Glutamatergic neuron (in vitro differentiated cells): ENCODE data around the gene STAT4. TPM values are rescaled to one million over a fixed set of nuclear protein-coding genes. Genes with fewer than 3 reads are reported as not detected.

ENCODE experiments used
- DNase-seq: peaks from one replicate; pipeline ENCODE4 v3.0.0; 2022
- H3K27ac Mint-ChIP-seq: one replicate; pipeline ENCODE4 v1.8.0; 2020; ENCODE audit warnings: mild to moderate bottlenecking, mixed read lengths, inconsistent platforms; ENCODE audit not compliant: unreplicated experiment
- H3K27me3 Mint-ChIP-seq: one replicate; pipeline ENCODE4 v1.8.0; 2020; ENCODE audit warnings: mild to moderate bottlenecking, moderate library complexity, mixed read lengths, inconsistent platforms; ENCODE audit not compliant: unreplicated experiment
- H3K36me3 Mint-ChIP-seq: one replicate; pipeline ENCODE4 v1.8.0; 2020; ENCODE audit warnings: mild to moderate bottlenecking, mixed read lengths, inconsistent platforms; ENCODE audit not compliant: unreplicated experiment
- H3K4me1 Mint-ChIP-seq: one replicate; pipeline ENCODE4 v1.8.0; 2020; ENCODE audit warnings: mild to moderate bottlenecking, low read depth, mixed read lengths, inconsistent platforms; ENCODE audit not compliant: unreplicated experiment
- H3K4me3 Mint-ChIP-seq: one replicate; pipeline ENCODE4 v1.8.0; 2020; ENCODE audit warnings: mild to moderate bottlenecking, mixed read lengths, inconsistent platforms; ENCODE audit not compliant: unreplicated experiment
- H3K9me3 Mint-ChIP-seq: one replicate; pipeline ENCODE4 v1.8.0; 2020; ENCODE audit warnings: mild to moderate bottlenecking, moderate library complexity, mixed read lengths, inconsistent platforms; ENCODE audit not compliant: unreplicated experiment
- total RNA-seq: library from RNA; stranded (reverse); fragmentation: NEBNext Ultra II Directional; extraction: Animal tissue kit (Norgen Biotek cat#: 25700); gene quantifications from one replicate; pipeline ENCODE4 v1.2.1, GENCODE V29; 2021; ENCODE audit not compliant: unreplicated experiment
- TF ChIP-seq, protein P1 (sequence below): fragments of 200-600 bp; sonication (generic); IDR thresholded peaks from one replicate; pipeline ENCODE4 v1.5.0; 2021; ENCODE audit not compliant: partially characterized antibody, unreplicated experiment

Gene STAT4
- total RNA-seq, 1 donor from 2014 or later: 0.74 TPM

DNA sequence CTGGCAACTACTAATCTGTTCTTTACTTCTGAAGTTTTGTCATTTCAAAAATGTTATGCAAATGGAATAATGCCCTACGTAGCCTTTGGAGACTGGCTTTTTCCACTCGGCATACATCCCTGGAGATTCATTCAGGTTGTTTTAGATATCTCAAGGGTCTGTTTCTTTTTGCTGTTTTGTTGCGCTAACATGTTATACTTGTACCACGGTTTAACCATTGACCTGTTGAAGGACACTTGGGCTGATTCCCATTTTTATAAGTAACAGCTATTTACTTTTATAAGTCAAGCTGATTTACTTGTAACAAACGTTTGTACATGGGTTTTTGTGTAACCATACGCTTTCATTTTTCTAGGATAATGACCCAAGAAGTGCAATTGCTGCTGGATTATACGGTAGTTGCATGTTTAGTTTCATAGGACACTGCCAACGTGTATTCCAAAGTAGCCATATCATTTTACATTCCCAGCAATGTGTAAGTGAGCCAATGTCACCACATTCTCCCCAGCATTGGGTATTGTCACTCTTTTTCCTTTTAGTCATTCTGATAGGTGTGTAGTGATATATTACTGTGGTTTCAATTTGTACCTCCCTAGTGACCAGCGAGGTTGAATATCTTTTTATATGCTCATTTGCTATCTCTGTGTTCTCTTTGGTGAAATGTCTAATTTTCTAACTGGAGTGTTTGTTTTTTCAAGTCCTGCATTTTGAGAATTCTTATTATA lies 36.5 kb upstream of the STAT4 start:
- TF ChIP-seq, protein P1, sequence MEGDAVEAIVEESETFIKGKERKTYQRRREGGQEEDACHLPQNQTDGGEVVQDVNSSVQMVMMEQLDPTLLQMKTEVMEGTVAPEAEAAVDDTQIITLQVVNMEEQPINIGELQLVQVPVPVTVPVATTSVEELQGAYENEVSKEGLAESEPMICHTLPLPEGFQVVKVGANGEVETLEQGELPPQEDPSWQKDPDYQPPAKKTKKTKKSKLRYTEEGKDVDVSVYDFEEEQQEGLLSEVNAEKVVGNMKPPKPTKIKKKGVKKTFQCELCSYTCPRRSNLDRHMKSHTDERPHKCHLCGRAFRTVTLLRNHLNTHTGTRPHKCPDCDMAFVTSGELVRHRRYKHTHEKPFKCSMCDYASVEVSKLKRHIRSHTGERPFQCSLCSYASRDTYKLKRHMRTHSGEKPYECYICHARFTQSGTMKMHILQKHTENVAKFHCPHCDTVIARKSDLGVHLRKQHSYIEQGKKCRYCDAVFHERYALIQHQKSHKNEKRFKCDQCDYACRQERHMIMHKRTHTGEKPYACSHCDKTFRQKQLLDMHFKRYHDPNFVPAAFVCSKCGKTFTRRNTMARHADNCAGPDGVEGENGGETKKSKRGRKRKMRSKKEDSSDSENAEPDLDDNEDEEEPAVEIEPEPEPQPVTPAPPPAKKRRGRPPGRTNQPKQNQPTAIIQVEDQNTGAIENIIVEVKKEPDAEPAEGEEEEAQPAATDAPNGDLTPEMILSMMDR: no peak
- H3K36me3 Mint-ChIP-seq: no peaks in the 10 kb centered on the region
- H3K4me3 Mint-ChIP-seq: no peak overlapping the region
- H3K4me1 Mint-ChIP-seq: peaks cover 1% of the 10 kb centered on the region
- peaks cover 1% of the 10 kb centered on the region for H3K27me3 Mint-ChIP-seq
- H3K9me3 Mint-ChIP-seq: peaks cover 2% of the 10 kb centered on the region
- no peak overlapping the region for H3K27ac Mint-ChIP-seq
- DNase-seq: no peak

DNA sequence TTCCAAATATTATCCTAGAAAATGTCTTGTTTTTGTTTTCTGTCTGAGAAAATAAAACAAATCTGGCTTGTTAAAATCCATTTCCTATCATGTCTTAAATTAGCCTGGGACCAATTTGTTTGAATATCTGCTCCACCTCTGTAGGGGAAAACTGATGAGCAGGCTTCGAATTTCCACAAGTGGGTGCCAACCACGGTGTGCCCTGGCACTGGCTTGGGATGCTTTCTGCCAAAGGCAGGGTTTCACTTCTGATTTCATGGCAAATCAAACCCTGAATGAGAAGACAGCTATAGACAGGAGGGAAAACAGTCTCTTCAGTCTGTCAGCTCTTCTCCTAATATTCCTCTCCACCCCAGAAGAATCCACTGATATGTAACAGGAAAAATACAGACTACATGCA lies 33.7 kb upstream of the STAT4 start:
- Mint-ChIP-seq H3K4me1 (peaks cover 1% of the 10 kb centered on the region), H3K27me3 (peaks cover 3% of the 10 kb centered on the region), H3K36me3 (no peaks in the 10 kb centered on the region), H3K27ac (no peak overlapping the region), H3K4me3 (no peak overlapping the region), H3K9me3 (no peaks in the 10 kb centered on the region)
- TF ChIP-seq, protein P1: no peak
- DNase-seq: no peak

DNA sequence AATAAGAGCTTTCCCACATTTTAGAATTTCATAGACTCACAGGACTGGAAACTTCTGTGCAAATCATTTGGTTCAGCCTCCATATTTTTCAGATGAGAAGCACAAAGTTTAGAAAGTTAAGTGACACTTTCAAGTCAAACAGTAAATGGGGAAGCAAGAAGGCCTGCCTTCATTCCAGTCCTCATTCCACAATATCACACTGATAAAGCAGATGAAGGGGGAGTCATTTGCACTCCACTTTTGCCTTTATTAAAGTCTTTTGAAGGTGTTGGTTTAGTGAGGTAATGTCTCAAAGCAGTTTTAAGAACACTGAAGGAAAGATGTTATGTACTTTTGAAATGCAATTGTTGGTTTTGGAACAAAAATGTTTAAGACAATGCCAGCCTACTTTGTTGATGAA lies 32.7 kb upstream of the STAT4 start:
- H3K27me3 Mint-ChIP-seq: peaks cover 3% of the 10 kb centered on the region
- TF ChIP-seq, protein P1: no peak
- H3K27ac Mint-ChIP-seq: no peak overlapping the region
- no peak overlapping the region for H3K4me3 Mint-ChIP-seq
- H3K9me3 Mint-ChIP-seq: no peaks in the 10 kb centered on the region
- no peaks in the 10 kb centered on the region for H3K36me3 Mint-ChIP-seq
- peaks cover 1% of the 10 kb centered on the region for H3K4me1 Mint-ChIP-seq
- no peak for DNase-seq

DNA sequence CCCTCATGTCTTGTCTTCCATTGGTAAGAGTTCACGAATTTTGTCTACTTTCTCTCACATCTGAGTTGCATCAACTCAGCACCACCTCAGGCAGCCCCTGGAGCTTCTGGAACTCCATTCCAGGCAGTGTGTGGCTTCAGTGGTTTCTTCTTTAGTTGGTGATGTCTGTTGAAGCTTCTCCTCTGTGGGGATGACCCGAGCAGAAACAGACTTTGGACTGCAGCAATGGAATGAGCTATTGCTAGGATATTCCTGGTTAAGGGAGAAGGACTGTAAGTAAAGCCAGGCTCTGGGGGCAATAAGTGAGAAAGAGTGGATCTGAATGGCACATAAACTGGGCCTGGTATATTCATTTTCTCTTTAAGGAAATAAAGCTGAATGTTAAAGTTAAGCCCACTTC lies 32.3 kb upstream of the STAT4 start:
- DNase-seq: no peak
- H3K4me1 Mint-ChIP-seq: peaks cover 1% of the 10 kb centered on the region
- H3K9me3 Mint-ChIP-seq: no peaks in the 10 kb centered on the region
- no peaks in the 10 kb centered on the region for H3K36me3 Mint-ChIP-seq
- H3K27me3 Mint-ChIP-seq: peaks cover 3% of the 10 kb centered on the region
- no peak overlapping the region for H3K4me3 Mint-ChIP-seq
- H3K27ac Mint-ChIP-seq: no peak overlapping the region
- TF ChIP-seq, protein P1: no peak

DNA sequence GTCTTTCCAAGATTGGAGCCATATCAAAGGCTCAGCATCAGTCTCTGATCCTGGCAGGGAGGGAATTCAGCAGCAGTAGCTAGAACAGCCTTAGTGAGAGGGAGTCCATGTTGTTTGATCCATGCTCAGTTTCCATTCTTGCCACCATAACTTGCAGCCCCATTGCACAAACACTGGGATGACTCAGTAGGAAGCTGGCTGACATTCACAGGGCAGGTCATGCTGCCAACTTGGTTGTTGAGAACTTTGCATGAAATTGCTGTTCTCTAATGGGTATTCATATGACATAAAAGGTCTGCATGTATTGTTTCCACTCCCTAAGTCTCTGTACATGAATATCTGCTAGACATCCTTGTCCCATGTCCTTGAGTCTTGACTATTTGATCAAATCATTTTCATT lies 29.9 kb upstream of the STAT4 start:
- TF ChIP-seq, protein P1: no peak
- DNase-seq: no peak
- no peaks in the 10 kb centered on the region for H3K36me3 Mint-ChIP-seq
- no peak overlapping the region for H3K27ac Mint-ChIP-seq
- no peak overlapping the region for H3K4me3 Mint-ChIP-seq
- no peaks in the 10 kb centered on the region for H3K9me3 Mint-ChIP-seq
- peaks cover 3% of the 10 kb centered on the region for H3K27me3 Mint-ChIP-seq
- peaks cover 1% of the 10 kb centered on the region for H3K4me1 Mint-ChIP-seq
